GM19099 (cell line): ENCODE measurements around the gene ALG12.

Source experiments
- POLR2A ChIP-seq: IDR thresholded peaks from 3 replicates; pipeline ENCODE4 v1.6.1; 2011; ENCODE audit warnings: low read depth; ENCODE audit not compliant: insufficient read length; ENCODE audit errors: extremely low read depth

ALG12 gene

DNA sequence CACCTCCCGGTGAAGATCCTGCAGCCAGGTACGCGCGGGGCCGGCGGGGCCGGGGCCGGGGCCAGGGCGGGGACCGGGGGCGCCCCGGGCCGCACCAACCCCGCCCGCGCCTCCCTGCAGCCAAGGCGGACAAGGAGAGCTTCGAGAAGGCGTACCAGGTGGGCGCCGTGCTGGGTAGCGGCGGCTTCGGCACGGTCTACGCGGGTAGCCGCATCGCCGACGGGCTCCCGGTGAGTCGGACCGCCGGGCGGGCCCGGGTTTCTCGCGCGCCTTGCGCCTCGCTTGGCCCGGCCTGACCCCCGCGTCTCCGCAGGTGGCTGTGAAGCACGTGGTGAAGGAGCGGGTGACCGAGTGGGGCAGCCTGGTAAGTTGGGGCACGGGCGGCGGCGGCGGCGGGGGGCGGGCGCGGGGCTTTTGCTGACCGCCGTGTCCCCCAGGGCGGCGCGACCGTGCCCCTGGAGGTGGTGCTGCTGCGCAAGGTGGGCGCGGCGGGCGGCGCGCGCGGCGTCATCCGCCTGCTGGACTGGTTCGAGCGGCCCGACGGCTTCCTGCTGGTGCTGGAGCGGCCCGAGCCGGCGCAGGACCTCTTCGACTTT lies 42.9 kb upstream of the ALG12 start:
- no peak for TF ChIP-seq POLR2A

DNA sequence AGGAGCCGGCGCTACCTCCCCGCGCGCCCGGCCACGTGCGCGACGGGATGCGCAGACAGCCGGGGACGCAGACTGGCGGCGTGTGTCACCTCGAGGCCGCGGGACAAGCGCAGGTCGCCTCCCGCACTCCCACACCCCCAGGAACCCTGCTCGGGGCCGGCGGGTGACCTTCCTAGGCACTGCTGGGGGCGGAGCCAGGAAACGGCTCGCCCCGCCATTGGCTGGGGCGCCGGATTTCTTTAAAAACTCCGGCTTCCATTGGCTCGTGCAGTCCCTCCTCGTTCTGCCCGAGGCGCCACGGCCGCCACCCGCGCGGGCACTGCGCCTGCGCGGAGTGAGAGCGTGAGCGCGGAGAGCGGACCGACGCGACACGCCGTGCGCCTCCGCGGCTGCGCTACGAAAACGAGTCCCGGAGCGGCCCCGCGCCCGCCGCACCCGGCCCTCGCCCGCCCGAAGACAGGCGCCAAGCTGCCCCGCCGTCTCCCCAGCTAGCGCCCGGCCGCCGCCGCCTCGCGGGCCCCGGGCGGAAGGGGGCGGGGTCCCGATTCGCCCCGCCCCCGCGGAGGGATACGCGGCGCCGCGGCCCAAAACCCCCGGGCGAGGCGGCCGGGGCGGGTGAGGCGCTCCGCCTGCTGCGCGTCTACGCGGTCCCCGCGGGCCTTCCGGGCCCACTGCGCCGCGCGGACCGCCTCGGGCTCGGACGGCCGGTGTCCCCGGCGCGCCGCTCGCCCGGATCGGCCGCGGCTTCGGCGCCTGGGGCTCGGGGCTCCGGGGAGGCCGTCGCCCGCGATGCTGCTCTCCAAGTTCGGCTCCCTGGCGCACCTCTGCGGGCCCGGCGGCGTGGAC lies 42.1 kb upstream of the ALG12 start, which contains the start of gene PIM3:
PIM3 (plus strand) TSS at position 614 of the 846 bp plus-strand sequence; CDS start at position 790, 176 bp downstream.
- peak; percentile 90 for TF ChIP-seq POLR2A

DNA sequence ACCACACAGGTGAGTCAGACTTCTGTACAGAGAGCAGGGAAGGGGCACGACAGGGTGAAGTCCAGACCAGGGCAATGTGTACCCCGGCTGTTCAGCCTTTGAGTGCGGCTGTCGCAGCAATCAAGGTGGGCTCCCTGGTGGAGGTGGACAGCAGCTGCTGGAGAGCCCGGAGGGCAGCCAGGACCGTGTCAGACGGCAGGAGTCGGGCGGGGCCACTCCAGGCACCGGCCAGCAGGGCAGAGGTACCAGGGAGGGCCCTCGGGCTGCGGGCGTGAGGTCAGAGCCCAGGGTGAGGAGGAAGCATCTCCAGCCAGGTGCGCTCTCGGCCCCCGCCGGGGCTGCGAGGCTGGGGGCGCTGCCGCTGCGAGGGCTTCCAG lies 41.5 kb upstream of the ALG12 start:
- no peak for TF ChIP-seq POLR2A

DNA sequence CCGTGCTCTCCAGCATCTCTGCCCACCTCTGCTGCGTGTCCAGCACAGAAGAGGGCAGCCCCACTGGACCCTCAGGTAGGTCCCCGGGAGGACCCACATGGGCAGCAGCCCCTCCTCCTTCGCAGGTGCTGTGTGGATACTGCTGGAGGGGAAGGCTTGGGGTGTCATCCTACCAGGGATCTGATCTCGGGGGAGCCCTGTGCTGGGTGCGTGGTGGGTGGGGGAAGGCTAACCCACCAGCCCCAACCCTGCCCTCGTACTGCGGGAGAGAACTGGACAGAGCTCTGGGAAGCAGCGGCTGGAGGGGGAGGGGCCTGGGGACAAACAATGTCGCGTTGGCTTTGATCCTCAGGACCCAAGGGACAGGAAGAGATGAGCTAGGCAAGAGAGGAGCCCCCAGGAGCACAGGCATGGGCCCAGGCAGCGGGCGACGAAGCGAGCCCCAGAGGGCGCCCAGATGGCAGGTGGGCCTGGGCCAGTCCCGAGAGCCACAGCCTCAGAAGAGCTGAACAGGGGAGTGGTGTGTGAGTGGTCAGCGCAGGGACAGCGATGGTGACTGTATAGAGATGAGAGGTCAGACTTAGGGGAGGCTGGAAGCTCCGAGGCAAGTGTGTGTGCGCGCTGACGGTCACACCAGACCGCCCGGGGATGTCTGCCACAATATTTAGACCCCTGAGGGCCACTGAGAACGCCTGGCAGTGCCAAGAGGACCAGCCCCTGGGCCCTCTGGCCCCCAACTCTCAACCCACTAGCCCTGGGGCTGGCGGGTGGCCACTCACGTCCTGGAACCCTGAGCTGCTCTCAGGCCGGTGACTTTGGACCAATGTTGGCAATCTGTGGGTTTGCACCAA lies 40.9 kb upstream of the ALG12 start:
- TF ChIP-seq POLR2A: no peak

DNA sequence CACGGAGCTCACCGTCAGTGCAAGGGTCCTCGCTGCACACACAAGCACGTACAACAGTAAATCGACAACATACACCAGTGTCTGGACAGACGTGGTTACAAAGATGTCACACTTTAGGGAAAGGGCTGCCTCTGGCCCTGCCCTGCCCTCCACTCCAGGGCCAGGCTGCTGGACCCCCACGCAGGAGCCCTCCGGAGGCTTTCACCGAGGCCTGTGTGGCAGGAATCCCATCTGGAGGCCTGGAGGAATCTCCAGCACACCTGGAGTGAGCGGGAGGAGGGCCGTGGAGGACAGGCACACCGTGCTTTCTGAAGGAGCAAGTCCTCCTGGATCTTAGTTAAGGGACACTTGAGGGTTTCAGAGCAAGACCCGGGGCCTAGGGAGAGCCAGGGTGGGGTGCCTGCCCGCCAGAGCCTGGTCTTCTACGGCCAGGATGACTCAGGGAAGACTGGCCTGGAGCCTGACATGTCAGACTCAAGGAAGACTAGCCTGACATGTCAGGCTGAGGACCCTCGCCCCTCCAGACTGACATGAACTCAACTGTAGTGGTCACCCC lies 40.2 kb upstream of the ALG12 start:
- TF ChIP-seq POLR2A: no peak

DNA sequence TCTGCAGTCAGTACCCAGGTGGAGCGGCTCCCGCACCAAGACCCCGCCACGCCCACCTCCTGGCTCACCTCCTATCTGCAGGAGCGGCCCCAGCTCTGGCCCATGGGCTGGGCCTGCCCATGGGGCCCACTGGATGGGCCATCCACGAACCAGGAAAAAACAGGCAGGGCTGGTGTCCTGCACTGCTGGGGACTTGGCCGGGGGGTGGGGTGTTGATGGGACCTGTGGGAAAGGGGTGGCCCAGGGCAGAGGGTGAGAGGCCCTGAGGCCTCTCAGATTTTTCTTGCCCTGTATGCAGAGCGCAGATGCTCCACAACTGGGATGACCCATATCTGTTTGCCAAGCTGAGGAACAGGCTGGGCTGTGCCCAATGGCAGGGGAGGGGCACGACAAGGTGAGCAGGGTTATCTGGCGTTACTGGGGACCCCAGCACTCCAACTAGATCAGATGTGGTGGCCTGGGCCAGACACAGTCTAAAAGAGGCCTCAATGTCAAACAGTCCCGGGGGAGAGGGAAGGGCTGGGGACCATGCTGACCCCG lies 39.7 kb upstream of the ALG12 start:
- no peak for TF ChIP-seq POLR2A

DNA sequence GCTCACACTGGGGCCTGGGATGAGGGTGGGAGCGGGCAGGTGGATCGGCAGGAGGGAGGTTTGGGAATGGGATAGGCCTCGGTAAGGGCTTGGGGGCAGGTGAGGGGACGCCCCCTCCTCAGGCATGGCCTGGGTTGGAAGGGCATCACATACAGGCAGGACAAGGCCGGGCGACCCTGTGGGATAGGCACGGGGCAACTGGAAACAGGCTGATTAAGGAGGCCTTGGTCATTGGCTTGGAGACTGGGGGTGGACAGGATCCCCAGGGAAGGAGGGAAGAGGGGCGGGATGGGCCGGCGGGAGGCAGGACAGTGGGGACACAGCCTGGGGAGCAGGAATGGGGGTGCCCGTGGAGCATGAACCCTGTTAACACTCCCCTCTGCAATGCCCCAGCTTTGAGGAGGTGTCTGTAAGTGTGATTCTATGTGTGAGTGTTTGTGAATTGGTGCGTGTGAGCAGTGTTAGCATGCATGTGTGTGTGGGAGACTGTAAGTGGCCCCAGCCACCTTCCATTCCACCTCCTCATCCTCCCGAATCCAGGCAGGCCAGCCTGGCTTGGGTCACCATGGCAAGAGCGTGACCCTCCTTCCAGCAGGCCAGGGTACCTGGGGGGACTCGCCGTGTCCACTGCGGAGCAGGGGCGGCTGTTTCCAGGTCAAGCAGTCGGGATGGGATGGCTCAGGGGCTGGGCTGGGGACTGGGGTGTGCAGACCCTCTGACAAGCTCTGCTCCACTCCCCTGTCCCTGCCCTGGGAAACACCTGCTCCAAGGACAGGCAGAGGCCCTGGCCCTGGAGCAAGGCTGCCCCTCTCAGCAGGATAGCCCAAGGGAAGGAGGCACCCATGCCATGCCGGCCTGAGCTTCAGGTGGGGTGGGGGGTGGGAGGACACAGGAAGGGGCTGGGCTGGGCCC lies 38.9 kb upstream of the ALG12 start:
- TF ChIP-seq POLR2A: no peak

DNA sequence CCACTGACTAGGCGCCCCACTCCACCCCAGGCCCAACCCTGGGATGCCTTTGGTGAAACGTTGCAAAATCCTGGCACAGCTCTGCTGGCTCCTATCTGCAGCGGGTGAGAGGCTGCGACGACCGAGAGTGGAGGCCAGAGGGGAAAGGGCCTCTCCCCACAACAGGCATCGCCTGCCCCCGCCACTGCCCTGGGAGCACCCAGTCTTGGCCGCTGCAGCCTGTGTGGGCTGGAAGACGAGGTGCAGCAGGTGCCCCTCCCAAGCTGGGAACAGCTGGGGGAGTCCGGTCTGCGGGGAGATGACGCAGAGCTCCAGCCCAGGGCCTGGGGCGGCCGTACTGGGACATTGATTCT lies 38.2 kb upstream of the ALG12 start:
- no peak for TF ChIP-seq POLR2A

DNA sequence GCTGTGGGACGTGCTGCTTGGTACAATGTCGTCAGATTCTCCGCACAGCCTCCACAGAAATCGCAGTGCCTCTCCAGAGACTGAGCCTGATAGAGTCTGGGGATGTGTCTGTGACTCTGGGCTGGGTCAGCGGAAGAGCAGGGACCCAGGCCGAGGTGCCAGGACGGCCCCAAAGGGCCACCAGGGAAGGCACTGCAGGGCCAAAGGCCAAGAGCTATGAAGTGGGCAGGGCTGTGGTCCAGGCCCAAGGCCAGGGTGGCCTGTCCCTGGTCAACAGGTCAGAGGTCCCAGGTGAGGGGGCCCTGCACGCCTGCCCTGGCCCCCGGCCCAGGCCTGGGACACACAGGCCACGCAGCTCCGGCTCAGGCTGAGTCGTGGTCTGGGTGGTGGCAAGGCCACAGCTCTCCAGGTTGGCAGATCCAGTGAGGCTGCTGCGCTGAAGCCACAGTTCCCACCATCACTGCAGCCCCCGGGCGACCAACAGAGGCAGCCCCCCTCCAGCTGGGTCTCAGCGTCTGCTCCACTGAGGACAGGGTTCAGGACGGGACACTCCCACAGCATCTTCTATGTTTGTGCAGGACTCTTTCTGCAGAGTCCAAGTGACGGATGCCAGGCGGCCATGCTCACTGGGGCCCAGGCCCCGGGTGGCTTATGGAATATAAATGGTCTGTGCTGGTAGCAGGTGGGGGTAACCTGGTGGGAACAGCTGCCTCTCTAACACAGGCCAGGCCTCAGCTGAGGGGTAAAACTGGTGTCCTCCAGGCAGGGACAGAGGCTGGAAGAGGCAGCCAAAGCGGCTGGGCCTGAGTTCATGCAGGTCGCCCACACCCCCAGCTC lies 37.6 kb upstream of the ALG12 start:
- no peak for TF ChIP-seq POLR2A

DNA sequence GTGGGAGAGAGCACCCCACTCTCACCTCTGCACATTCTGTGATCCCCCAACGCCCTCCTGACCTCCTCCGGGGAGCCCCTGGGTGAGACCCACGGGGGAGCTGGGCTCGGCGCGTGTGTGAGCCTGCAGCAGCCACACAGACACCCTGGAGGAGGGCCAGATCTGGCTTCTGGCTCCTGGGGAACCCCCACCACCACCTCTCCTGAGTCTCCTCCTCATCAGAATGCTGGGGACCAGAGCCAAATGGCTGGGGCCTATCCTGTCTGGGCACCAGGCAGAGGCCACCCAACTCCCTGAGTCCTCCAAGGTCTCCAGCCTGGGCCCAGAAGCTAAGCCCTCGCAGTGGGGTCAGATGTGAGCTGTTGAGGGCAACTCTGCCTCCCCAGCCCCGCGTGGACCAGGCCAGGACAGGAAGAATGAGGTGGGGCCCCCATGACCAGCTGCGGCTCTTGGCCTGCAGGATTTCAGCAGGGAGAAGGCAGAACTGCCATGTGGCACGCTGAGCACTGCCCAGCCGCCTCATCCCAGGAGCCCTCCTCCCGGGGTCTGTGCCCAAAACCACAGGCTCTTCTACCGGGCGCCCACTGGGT lies 36.8 kb upstream of the ALG12 start:
- TF ChIP-seq POLR2A: no peak

DNA sequence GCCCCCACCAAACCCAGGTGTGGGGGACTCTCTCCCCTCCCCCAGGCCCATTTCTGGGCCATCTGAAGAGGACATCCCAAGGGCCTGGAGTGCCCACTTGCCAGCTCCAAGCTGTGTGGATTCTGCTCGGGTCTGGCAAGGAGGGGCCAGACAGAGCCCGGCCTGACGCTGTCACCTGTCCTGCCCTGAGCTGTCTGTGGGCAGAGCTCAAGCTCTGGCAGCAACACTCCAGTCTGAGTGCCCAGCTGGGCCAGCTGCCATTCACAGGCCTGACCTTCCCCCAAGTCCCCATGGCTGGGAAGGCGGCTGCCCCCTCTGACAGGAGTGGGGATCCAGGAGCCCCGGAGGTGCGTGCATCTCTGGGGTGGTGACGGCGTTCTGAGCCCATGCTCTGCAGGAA lies 36.1 kb upstream of the ALG12 start:
- TF ChIP-seq POLR2A: no peak

DNA sequence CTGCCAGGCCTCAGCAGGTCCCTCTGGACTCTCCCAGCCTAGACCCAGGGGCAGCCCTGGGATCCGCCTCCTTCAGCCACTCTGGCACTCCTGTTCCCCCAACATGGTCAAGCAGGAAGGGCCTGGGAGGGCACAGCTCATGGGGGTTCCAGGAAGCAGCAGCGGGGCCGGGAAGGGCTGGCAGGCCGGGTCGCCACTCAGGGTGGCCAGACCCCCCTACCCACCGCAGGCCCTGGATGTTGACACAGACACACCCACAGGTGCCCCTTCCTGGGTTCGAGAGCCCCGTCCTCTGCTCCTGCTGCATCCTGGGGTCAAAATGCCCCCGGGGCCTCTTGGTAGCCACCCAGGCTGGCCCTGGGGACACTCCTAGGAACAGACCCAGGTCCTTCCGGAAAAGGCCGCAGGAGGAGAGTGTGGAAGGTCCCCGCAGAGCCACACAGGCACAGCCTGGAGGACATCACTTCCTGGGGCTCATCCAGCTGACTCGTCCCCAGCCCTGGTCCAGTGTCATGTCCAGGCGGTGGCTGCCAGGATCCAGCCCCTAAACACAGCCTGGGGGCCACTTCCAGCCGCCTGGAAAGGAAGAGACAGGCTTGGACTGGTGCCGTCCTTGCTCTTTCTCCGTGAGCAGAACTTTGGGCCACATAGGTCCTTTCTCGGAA lies 35.6 kb upstream of the ALG12 start:
- no peak for TF ChIP-seq POLR2A
